CD4-positive, alpha-beta memory T cell (primary cell): ENCODE data around the gene OTX1. TPM values are rescaled to one million over a fixed set of nuclear protein-coding genes. Genes with fewer than 3 reads are reported as not detected.
"Not testable (repeated sequence)": the region's sequence is repeated elsewhere in the genome, so short reads cannot be mapped to it uniquely, and the experiment has no call there.

Experiments used
- CTCF ChIA-PET: fragments of 350-600 bp; sonication (Branson Sonifier 250); formaldehyde crosslinking; loops from one replicate; lab custom pipeline; 2021; ENCODE audit warnings: inconsistent platforms; ENCODE audit not compliant: partially characterized antibody; lab: Charles Lee
- POLR2A ChIA-PET: fragments of 350-600 bp; sonication (Branson Sonifier 250); formaldehyde crosslinking; loops from one replicate; lab custom pipeline; 2021; ENCODE audit not compliant: partially characterized antibody; lab: Charles Lee
- DNase-seq, 5 donors: peaks; one replicate each; pipeline versions ENCODE4 v3.0.0 to v3.0.0-alpha.2; 2020 to 2022; ENCODE audit warnings: mixed read lengths in 1 of 5
- H3K27ac ChIP-seq: one replicate; pipeline ENCODE4 v1.7.0; 2013; ENCODE audit warnings: low read depth, low read length
- H3K27me3 ChIP-seq: 2 replicates; pipeline ENCODE4 v1.7.0; 2013; ENCODE audit warnings: mild to moderate bottlenecking, low read length, moderate library complexity; ENCODE audit not compliant: insufficient read depth
- H3K36me3 ChIP-seq: 2 replicates; pipeline ENCODE4 v1.7.0; 2013; ENCODE audit warnings: mild to moderate bottlenecking, low read length, moderate library complexity; ENCODE audit not compliant: insufficient read depth
- H3K4me1 ChIP-seq: 2 replicates; pipeline ENCODE4 v1.7.0; 2013; ENCODE audit warnings: mild to moderate bottlenecking, low read length, moderate library complexity; ENCODE audit not compliant: insufficient read depth
- H3K4me3 ChIP-seq, 2 donors: one replicate each; pipeline ENCODE4 v1.7.0; 2013; ENCODE audit warnings: low read length in 2 of 2, mild to moderate bottlenecking in 1 of 2
- H3K9me3 ChIP-seq, 2 donors: one replicate each; pipeline ENCODE4 v1.7.0; 2013; ENCODE audit warnings: low read length in 2 of 2, control low read depth in 1 of 2; ENCODE audit not compliant: control insufficient read depth in 1 of 2
- H3K27ac Mint-ChIP-seq, 7 donors: one replicate each; pipeline ENCODE4 v1.8.0; 2020 to 2021; ENCODE audit warnings: mixed read lengths in 7 of 7, mild to moderate bottlenecking in 6 of 7, inconsistent platforms in 3 of 7, moderate library complexity in 3 of 7
- H3K27me3 Mint-ChIP-seq, 2 donors: one replicate each; pipeline ENCODE4 v1.8.0; 2020 to 2021; ENCODE audit warnings: mixed read lengths in 2 of 2
- H3K36me3 Mint-ChIP-seq, 2 donors: one replicate each; pipeline ENCODE4 v1.8.0; 2020 to 2021; ENCODE audit warnings: mixed read lengths in 2 of 2, inconsistent platforms in 1 of 2, mild to moderate bottlenecking in 1 of 2
- H3K4me1 Mint-ChIP-seq, 4 donors: one replicate each; pipeline ENCODE4 v1.8.0; 2020 to 2021; ENCODE audit warnings: mixed read lengths in 4 of 4, mild to moderate bottlenecking in 1 of 4
- H3K4me3 Mint-ChIP-seq, 8 donors: one replicate each; pipeline ENCODE4 v1.8.0; 2020 to 2021; ENCODE audit warnings: mixed read lengths in 8 of 8, mild to moderate bottlenecking in 7 of 8, moderate library complexity in 6 of 8, inconsistent platforms in 3 of 8
- H3K9me3 Mint-ChIP-seq, 8 donors: one replicate each; pipeline ENCODE4 v1.8.0; 2020 to 2021; ENCODE audit warnings: mixed read lengths in 8 of 8, mild to moderate bottlenecking in 5 of 8, inconsistent platforms in 3 of 8, moderate library complexity in 1 of 8
- intact Hi-C: fragments of 100-400 bp; cut with micrococcal nuclease; formaldehyde crosslinking; loops from one replicate; pipeline ENCODE4 v1.15.1; 2023
- polyA plus RNA-seq, 2 donors: library from polyadenylated mRNA; unstranded; fragments of 300-500 nt; fragmentation: Illumina TruSeq; gene quantifications; one replicate each; pipeline ENCODE4 v1.2.3, GENCODE V29; 2021
- total RNA-seq, 2 experiments: library from RNA; stranded (reverse); gene quantifications; one replicate each; pipeline ENCODE4 v1.2.3, GENCODE V29; 2021

Gene OTX1
- total and polyA plus RNA-seq, 4 experiments from 2014 or later: not detected

DNA sequence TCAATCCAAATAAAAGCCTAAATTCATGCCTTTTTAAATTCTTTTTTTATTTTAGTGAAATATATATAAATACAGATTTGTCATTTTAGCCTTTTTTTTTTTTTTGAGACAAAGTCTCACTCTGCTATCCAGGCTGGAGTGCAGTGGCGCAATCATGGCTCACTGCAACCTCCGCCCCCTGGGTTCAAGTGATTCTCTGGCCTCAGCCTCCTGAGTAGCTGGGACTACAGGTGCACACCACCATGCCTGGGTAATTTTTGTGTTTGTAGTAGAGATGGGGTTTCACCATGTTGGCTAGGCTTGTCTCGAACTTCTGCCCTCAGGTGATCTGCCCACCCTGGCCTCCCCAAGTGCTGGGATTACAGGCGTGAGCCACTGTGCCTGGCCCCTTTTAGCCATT lies 23.8 kb downstream of the OTX1 start:
- H3K9me3 ChIP-seq, H3K4me3 Mint-ChIP-seq, H3K36me3 ChIP-seq, intact Hi-C loops, H3K4me1 ChIP-seq, POLR2A ChIA-PET, H3K36me3 Mint-ChIP-seq, H3K27ac Mint-ChIP-seq, H3K4me3 ChIP-seq, DNase-seq, H3K4me1 Mint-ChIP-seq, H3K27ac ChIP-seq, H3K9me3 Mint-ChIP-seq, H3K27me3 ChIP-seq, CTCF ChIA-PET: not testable (repeated sequence)
- peaks cover 13 to 15% of the 10 kb centered on the region in 2 donors for H3K27me3 Mint-ChIP-seq

DNA sequence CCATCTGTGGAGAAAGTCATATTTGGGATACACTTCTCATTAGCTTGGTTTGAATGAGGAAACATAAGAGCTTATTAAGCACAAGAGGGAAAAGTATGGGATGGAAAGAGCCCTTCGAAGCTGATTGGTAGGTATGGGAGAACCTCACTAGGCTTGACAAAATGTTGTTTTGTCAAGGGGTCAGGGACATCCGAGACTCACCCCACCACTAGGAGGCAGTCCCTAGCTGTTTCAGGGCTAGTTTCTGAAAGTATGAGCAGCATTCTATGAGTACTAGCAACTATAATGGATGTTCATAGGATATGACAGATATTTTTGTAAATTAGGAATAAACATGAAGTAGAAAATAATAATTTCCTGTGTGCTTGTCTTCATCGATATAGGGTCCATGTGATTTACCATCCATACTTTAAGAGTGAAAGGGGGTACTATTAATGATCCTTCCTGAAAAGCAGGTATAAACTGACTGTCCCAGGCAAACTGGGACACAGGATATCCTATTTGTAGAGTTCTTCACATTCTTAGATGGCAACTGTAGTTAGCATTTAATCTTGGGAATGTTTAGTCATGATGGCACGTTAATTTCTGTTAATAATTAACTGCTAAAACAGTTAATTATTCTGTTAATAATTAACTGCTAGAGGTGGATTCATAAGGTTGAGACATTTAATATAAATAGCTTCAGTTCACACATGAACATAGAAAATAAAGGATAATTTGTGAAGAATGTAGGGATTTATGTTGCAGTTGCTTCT lies 28.4 kb downstream of the OTX1 start:
- ChIA-PET CTCF (interaction anchor here (1.4 kb wide), 1 partner anchor 11 kb away, joined by 3 read pairs; no protein-coding TSS in a partner anchor), POLR2A (no interaction called here)
- intact Hi-C loops: no loop called here
- Mint-ChIP-seq H3K9me3 (peaks cover 0 to 4% (median 0%) of the 10 kb centered on the region in 8 donors), H3K36me3 (no peaks in the 10 kb centered on the region), H3K27me3 (peaks cover 14 to 16% of the 10 kb centered on the region in 2 donors), H3K4me1 (peaks cover 0 to 1% (median 0%) of the 10 kb centered on the region in 4 donors), H3K27ac (no peak overlapping the region), H3K4me3 (no peak overlapping the region)
- DNase-seq: no peak
- H3K27me3 ChIP-seq: no peaks in the 10 kb centered on the region
- no peak overlapping the region for H3K27ac ChIP-seq
- H3K4me3 ChIP-seq: no peak overlapping the region
- no peaks in the 10 kb centered on the region for H3K4me1 ChIP-seq
- H3K36me3 ChIP-seq: no peaks in the 10 kb centered on the region
- no peaks in the 10 kb centered on the region for H3K9me3 ChIP-seq

DNA sequence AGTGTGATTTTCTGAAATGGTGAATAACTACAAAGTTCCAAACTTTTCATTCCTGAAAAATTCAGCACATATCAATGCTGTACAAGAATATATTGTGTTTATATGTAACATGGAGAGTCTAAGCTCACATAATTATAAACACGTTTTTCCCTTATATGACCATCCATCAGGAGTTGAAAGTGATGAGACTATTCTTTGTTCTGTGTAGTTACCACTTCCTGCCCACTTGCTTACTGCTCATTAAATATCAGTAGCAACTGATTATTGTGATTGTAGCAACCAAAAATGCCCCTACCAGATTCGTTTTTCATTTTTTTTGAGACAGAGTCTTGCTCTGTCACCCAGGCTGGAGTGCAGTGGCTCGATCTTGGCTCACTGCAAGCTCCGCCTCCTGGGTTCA lies 30.8 kb downstream of the OTX1 start:
- CTCF ChIA-PET: no interaction called here
- Mint-ChIP-seq H3K9me3 (peaks cover 0 to 4% (median under 1%) of the 10 kb centered on the region in 8 donors), H3K27me3 (peaks cover 13 to 18% of the 10 kb centered on the region in 2 donors), H3K4me3 (no peak overlapping the region), H3K36me3 (no peaks in the 10 kb centered on the region), H3K27ac (no peak overlapping the region), H3K4me1 (peaks cover 0 to 1% (median 0%) of the 10 kb centered on the region in 4 donors)
- no peak overlapping the region for H3K27ac ChIP-seq
- no peak for DNase-seq
- H3K27me3 ChIP-seq: no peaks in the 10 kb centered on the region
- H3K36me3 ChIP-seq: no peaks in the 10 kb centered on the region
- POLR2A ChIA-PET: no interaction called here
- no peaks in the 10 kb centered on the region for H3K4me1 ChIP-seq
- no peak overlapping the region for H3K4me3 ChIP-seq
- no peaks in the 10 kb centered on the region for H3K9me3 ChIP-seq
- intact Hi-C loops: no loop called here

DNA sequence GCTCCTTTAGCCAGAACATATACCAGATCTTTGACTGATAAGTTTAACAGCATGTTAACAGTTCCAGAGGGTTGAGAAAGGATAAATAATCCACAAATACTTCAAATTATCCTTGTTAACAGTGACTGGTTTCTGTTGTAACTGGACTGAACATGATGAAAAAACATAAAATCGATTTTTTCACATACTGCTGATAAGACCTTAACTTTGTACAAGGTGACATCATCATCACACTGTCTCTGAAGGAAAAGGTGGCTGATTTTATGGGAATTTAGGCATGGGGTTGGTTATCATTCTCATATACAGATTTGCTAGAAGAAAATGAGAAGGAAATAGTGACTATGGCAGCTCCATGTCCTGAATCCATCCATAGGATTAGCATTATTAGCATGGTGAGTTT lies 36.1 kb downstream of the OTX1 start:
- Histone ChIP-seq H3K27me3 (no peaks in the 10 kb centered on the region), H3K27ac (no peak overlapping the region), H3K36me3 (no peaks in the 10 kb centered on the region), H3K4me1 (no peaks in the 10 kb centered on the region), H3K9me3 (no peaks in the 10 kb centered on the region), H3K4me3 (no peak overlapping the region)
- Mint-ChIP-seq H3K4me1 (no peaks in the 10 kb centered on the region), H3K4me3 (no peak overlapping the region), H3K9me3 (peaks cover 0 to 14% (median under 1%) of the 10 kb centered on the region in 8 donors), H3K27me3 (peaks cover 4 to 5% of the 10 kb centered on the region in 2 donors), H3K36me3 (no peaks in the 10 kb centered on the region), H3K27ac (no peak overlapping the region)
- no peak for DNase-seq
- POLR2A ChIA-PET: no interaction called here
- intact Hi-C loops: no loop called here
- CTCF ChIA-PET: no interaction called here

DNA sequence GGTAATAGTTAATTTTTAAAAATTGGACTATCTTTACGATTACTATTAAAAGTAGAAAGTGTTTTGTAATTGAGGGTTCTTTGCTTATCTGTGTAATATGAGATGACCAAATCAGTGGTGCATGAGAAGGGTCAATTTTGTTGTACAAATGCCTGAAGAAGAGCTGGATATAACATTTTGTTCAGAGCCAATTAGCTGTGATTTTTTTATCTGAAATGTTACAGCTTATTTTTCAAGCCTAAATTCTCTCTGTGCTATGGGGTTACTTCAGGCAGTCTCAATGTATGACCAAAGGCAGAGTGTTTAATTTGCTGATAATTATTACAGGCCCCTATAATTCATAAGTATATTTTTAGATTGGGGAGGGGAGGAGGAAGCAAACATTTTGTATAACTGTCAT lies 41.8 kb downstream of the OTX1 start:
- ChIA-PET POLR2A (no interaction called here), CTCF (no interaction called here)
- Histone ChIP-seq H3K4me3 (no peak overlapping the region), H3K4me1 (no peaks in the 10 kb centered on the region), H3K27ac (no peak overlapping the region), H3K36me3 (no peaks in the 10 kb centered on the region), H3K27me3 (no peaks in the 10 kb centered on the region), H3K9me3 (no peaks in the 10 kb centered on the region)
- intact Hi-C loops: no loop called here
- Mint-ChIP-seq H3K27me3 (peaks cover 4 to 7% of the 10 kb centered on the region in 2 donors), H3K9me3 (peaks cover 0 to 12% (median 3%) of the 10 kb centered on the region in 8 donors), H3K27ac (no peak overlapping the region), H3K4me3 (no peak overlapping the region), H3K4me1 (no peaks in the 10 kb centered on the region), H3K36me3 (no peaks in the 10 kb centered on the region)
- no peak for DNase-seq

DNA sequence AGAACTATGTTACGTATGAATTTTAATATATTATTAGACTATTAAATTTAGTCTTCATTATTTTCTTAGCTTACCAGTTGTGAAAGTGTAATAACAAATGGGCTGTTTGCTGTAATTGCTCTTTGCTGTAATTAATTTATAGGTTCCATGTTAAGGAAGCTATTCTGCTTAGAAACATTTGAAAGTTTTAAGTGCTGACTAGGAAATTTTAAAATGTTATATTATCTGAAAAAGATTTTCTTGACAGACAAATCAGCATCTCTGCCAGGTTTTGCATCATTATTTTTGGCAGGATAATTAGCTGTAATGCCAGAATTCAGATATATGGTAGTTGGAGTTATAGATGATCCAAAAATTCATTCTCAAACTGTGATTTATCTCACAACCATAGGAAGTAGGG lies 42.2 kb downstream of the OTX1 start:
- Mint-ChIP-seq H3K27ac (no peak overlapping the region), H3K4me3 (no peak overlapping the region), H3K9me3 (peaks cover 0 to 12% (median 3%) of the 10 kb centered on the region in 8 donors), H3K4me1 (no peaks in the 10 kb centered on the region), H3K27me3 (peaks cover 4 to 7% of the 10 kb centered on the region in 2 donors), H3K36me3 (no peaks in the 10 kb centered on the region)
- H3K27me3 ChIP-seq: no peaks in the 10 kb centered on the region
- DNase-seq: no peak
- no peak overlapping the region for H3K27ac ChIP-seq
- H3K36me3 ChIP-seq: no peaks in the 10 kb centered on the region
- POLR2A ChIA-PET: no interaction called here
- intact Hi-C loops: no loop called here
- no peaks in the 10 kb centered on the region for H3K9me3 ChIP-seq
- CTCF ChIA-PET: no interaction called here
- no peaks in the 10 kb centered on the region for H3K4me1 ChIP-seq
- H3K4me3 ChIP-seq: no peak overlapping the region

DNA sequence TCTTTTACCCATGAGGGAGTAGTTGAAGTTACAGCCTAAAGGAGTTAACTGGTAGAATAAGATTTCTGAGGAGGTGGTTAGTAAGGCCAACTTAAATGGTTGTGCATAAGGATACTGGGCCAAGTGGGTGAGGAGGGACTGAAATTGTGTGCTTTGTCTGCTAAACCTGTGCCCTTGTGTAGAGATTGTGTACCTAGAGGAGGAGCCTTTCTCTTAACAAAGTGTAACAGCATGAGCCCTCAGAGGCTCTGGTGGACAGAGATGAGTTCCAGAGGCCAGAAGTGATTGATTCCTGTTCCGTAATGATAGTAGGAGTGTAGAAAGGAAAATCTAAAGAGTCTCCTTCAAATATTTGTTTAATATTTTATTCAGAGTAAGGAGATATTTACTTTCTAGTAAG lies 42.9 kb downstream of the OTX1 start:
- POLR2A ChIA-PET: no interaction called here
- H3K4me3 ChIP-seq: no peak overlapping the region
- no peak for DNase-seq
- CTCF ChIA-PET: no interaction called here
- H3K36me3 Mint-ChIP-seq: no peaks in the 10 kb centered on the region
- H3K27ac Mint-ChIP-seq: no peak overlapping the region
- no peak overlapping the region for H3K27ac ChIP-seq
- peaks cover 4 to 7% of the 10 kb centered on the region in 2 donors for H3K27me3 Mint-ChIP-seq
- no peaks in the 10 kb centered on the region for H3K27me3 ChIP-seq
- no peak overlapping the region for H3K4me3 Mint-ChIP-seq
- intact Hi-C loops: no loop called here
- H3K9me3 ChIP-seq: no peaks in the 10 kb centered on the region
- H3K4me1 ChIP-seq: no peaks in the 10 kb centered on the region
- peaks cover 0 to 10% (median 3%) of the 10 kb centered on the region in 8 donors for H3K9me3 Mint-ChIP-seq
- no peaks in the 10 kb centered on the region for H3K36me3 ChIP-seq
- no peaks in the 10 kb centered on the region for H3K4me1 Mint-ChIP-seq
